SJCRH30 (cell line): ENCODE data around the gene SPN. TPM values are rescaled to one million over a fixed set of nuclear protein-coding genes. Genes with fewer than 3 reads are reported as not detected.
"Not testable (repeated sequence)": the region's sequence is repeated elsewhere in the genome, so short reads cannot be mapped to it uniquely, and the experiment has no call there.

Source experiments
- DNase-seq, 2 experiments: peaks; one replicate each; pipeline ENCODE4 v3.0.0-alpha.2; 2015 to 2020
- H3K27ac ChIP-seq: fragments of 250-450 bp; sonication (Bioruptor Pico); 2 replicates; pipeline ENCODE4 v1.5.1; 2020; ENCODE audit warnings: mild to moderate bottlenecking, moderate library complexity
- H3K27me3 ChIP-seq: fragments of 250-450 bp; sonication (Bioruptor Pico); 2 replicates; pipeline ENCODE4 v1.5.1; 2020; ENCODE audit warnings: mild to moderate bottlenecking, moderate library complexity
- H3K36me3 ChIP-seq: fragments of 250-450 bp; sonication (Bioruptor Pico); 2 replicates; pipeline ENCODE4 v1.5.1; 2020; ENCODE audit warnings: mild to moderate bottlenecking, moderate library complexity
- H3K4me1 ChIP-seq: fragments of 250-450 bp; sonication (Bioruptor Pico); 2 replicates; pipeline ENCODE4 v1.5.1; 2020; ENCODE audit warnings: mild to moderate bottlenecking, moderate library complexity
- H3K4me3 ChIP-seq: fragments of 250-450 bp; sonication (Bioruptor Pico); 2 replicates; pipeline ENCODE4 v1.5.1; 2020; ENCODE audit warnings: mild to moderate bottlenecking, moderate library complexity
- H3K9me3 ChIP-seq: fragments of 250-450 bp; sonication (Bioruptor Pico); replicated peaks from 2 replicates; pipeline ENCODE4 v1.5.1; 2020; ENCODE audit warnings: mild to moderate bottlenecking, moderate library complexity
- total RNA-seq: library from RNA; depleted of rRNA; stranded (reverse); fragments of >200 nt; shearing (Covaris generic); gene quantifications from 2 replicates; pipeline ENCODE4 v1.2.3, GENCODE V29; 2014

The SPN gene
- total RNA-seq, 1 experiment from 2014 or later = 2.1 TPM

DNA sequence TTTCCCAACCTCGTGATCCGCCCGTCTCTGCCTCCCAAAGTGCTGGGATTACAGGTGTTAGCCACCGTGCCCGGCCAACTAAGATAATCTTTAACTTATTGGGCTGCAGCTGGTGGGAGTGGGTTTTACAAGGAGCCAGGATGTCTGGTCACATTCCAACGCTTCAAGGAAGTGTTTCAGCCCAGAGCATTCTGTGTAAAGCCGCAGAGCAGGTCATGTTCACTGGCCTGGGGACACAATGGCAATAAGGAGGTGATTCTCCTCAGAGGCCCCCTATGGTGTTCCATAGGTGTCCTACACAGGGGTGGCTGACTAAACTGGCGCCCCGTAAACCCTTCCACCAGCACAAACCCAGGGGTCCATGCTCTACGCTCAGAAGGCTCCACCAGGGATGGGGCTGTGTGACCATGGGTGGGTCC, 17.1 kb downstream of the SPN start:
- H3K4me3 ChIP-seq = peak overlapping the region; percentile 65
- peak overlapping the region; percentile 84 for H3K27ac ChIP-seq
- H3K36me3 ChIP-seq = no peaks in the 10 kb centered on the region; the same call in 1 of the 2 replicates
- H3K27me3 ChIP-seq = no peaks in the 10 kb centered on the region
- no peaks in the 10 kb centered on the region for H3K9me3 ChIP-seq
- DNase-seq = peak; percentile 24 to 27
- no peaks in the 10 kb centered on the region; the same call in 1 of the 2 replicates for H3K4me1 ChIP-seq

DNA sequence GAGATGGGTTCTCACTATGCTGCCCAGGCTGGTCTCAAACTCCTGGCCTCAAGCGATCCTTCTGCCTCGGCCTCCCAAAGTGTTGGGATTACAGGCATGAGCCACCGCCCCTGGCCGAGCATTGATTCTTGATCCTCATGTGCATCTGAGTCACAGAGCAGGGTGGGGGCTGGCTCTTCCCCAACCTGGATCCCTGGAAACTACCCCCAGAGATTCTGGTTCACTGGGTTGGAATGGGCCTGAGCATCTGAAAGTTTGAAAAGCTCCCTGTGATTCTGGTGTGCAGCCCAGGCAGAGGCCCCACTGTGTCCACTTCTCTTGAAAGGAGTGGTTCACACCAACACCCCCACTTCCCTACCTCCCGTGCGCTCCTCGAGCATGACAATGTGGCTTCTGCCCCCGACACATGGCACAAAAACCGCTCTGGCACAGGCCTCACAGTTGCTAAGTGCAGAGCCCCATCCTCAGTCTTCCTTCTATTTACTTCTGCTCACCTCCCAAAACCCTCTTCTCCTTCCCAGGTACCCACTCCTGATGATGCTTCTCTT, 20.6 kb downstream of the SPN start:
- no peaks in the 10 kb centered on the region for H3K9me3 ChIP-seq
- no peak for DNase-seq
- H3K27me3 ChIP-seq = no peaks in the 10 kb centered on the region

DNA sequence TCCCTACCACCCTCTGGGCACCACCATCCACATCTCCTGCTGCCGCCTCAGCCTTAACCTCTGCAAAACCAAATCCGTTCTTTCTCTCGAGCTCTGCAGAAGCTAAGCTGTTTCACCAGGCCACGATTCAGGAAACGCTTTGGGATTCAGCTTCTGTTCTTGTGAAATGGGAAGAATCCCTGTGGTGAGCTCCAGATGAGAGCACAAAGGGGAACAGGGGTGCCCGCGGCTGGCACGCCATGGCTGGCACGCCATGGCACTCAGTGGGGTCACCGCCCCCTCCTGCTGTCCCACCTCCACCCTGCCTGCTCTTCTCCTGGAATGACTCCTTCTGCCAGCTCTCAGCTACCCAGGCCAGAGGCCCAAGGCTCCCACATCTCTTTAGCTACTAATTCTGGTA, 21.6 kb downstream of the SPN start:
- DNase-seq = no peak
- no peaks in the 10 kb centered on the region for H3K9me3 ChIP-seq
- H3K4me1 ChIP-seq = no peaks in the 10 kb centered on the region
- H3K36me3 ChIP-seq = no peaks in the 10 kb centered on the region; the same call in 1 of the 2 replicates
- H3K27me3 ChIP-seq = no peaks in the 10 kb centered on the region
- no peak overlapping the region for H3K4me3 ChIP-seq
- no peak overlapping the region for H3K27ac ChIP-seq

More for the DNA sequence above, 20.6 kb downstream of the SPN start:
- no peaks in the 10 kb centered on the region; the same call in 1 of the 2 replicates for H3K4me1 ChIP-seq
- no peaks in the 10 kb centered on the region; the same call in 1 of the 2 replicates for H3K36me3 ChIP-seq
- H3K27ac ChIP-seq = no peak overlapping the region
- H3K4me3 ChIP-seq = no peak overlapping the region

DNA sequence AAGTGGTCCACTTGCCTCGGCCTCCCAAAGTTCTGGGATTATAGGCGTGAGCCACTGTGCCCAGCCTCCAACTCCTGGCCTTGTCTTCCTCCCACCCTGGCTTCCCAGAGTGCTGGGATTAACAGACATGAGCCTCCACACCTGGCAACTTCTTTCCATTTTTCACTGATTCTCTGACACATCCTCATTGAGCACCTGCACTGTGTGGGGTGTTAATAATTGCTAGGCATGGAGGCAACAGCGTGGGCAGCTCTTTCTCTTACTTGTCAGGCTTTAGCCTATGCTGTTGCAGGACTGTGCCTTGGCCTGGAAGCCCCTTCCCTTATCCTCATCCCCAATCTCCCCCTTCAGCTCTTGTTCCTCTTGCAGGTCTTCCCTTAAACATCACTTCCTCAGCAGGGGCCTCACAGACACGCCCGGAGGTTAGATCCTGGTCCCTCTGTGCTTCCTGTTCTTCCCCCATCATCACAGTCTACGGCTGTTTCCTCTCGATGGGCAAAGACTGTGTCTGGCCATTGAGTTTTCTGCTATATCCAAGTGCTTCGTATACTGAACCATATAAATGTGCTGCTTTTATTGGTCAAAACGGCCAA, 23.8 kb downstream of the SPN start:
- no peaks in the 10 kb centered on the region for H3K27me3 ChIP-seq
- no peaks in the 10 kb centered on the region for H3K9me3 ChIP-seq
- no peak overlapping the region for H3K4me3 ChIP-seq
- DNase-seq = no peak
- no peaks in the 10 kb centered on the region for H3K4me1 ChIP-seq
- no peaks in the 10 kb centered on the region; the same call in 1 of the 2 replicates for H3K36me3 ChIP-seq
- H3K27ac ChIP-seq = no peak overlapping the region

DNA sequence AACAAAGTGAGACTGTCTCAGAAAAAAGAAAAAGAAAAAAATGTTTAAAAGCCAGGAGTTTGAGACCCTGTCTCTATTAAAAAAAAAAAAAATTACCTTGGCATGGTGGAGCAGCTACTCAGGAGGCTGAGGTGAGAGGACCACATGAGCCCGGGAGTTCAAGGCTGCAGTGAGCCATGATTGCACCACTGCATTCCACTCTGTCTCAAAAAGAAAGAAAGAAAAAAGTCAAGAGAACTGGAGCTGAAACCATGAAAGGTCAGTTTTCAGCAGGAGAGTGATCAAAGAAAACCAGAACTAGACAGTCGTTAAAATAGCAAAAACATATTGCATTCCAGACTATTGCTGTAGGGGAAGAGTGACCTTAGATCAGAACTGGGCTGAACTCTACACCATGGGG, 24.7 kb downstream of the SPN start:
- Histone ChIP-seq H3K27me3 (no peaks in the 10 kb centered on the region), H3K4me1 (no peaks in the 10 kb centered on the region), H3K27ac (no peak overlapping the region), H3K9me3 (no peaks in the 10 kb centered on the region), H3K36me3 (no peaks in the 10 kb centered on the region; the same call in 1 of the 2 replicates), H3K4me3 (no peak overlapping the region)
- no peak for DNase-seq

DNA sequence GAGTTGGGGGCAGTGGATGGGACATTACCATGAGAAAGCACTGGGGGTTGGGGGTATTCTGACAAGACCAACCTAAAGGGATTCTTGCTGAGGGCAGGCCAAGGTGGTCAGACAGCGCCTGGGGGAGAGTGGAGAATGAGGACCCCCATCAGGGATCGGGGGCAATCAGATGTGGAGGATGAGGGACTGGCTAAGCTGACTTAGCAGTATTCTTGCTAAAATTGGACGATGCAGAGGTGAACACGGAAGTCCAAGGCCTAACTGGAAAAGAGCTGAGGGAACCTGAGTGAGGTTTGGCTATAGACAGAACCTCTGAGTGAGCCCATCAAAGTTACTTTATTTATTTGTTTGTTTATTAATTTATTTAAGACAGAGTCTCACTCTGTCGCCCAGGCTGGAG, 25.1 kb downstream of the SPN start:
- H3K27ac ChIP-seq = no peak overlapping the region
- H3K4me3 ChIP-seq = no peak overlapping the region
- DNase-seq = no peak
- no peaks in the 10 kb centered on the region for H3K4me1 ChIP-seq
- H3K27me3 ChIP-seq = no peaks in the 10 kb centered on the region
- H3K36me3 ChIP-seq = no peaks in the 10 kb centered on the region; the same call in 1 of the 2 replicates
- H3K9me3 ChIP-seq = no peaks in the 10 kb centered on the region

DNA sequence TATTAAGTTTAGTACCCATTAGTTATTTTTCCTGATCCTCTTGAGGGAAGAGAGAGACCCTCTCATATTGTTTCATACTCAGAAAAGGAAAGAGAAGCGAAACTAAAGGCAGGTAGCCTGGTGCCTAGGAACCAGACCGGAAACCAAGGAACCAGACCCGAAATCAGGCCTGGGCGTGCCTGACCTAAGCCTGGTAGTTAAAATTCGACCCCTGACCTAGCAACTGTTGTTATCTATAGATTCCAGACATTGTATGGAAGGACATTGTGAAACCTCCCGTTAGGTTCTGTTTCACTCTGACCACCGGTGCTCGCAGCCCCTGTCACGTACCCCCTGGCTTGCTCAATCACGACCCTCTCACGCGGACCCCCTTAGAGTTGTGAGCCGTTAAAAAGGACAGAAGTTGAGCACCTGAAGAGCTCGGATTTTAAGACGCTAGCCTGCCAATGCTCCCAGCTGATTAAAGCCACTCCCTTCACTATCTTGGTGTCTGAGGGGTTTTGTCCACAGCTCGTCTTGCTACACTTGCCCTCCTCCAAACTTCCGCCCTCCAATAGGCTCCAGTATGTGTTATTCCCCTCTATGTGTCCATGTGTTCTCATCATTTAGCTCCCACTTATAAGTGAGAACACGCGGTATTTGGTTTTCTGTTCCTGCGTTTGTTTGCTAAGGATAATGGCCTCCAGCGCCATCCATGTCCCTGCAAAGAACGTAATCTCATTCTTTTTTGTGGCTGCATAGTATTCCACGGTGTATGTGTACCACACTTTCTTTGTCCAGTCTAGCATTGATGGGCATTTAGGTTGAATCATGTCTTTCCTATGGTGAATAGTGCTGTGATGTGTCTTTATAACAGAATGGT, 26.7 kb downstream of the SPN start:
- H3K27me3 ChIP-seq, DNase-seq: not testable (repeated sequence)

DNA sequence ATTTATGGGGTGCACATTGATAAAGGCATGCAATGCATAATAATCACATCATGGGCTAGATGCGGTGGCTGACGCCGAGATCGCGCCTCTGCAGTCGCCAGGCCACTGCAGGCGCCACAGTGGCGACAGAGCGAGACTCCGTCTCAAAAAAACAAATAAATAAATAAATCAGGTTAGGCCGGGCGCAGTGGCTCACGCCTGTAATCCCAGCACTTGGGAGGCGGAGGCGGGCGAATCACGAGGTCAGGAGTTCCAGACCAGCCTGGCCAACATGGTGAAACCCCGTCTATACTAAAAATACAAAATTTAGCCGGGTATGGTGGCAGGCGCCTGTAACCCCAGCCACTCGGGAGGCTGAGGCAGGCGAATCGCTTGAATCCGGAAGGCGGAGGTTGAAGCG, 29.6 kb downstream of the SPN start:
- H3K4me1 ChIP-seq, H3K4me3 ChIP-seq, H3K36me3 ChIP-seq, H3K27me3 ChIP-seq, H3K9me3 ChIP-seq, DNase-seq, H3K27ac ChIP-seq: not testable (repeated sequence)

More for the DNA sequence above, 26.7 kb downstream of the SPN start:
- not testable (repeated sequence) for H3K4me3 ChIP-seq, H3K27ac ChIP-seq, H3K36me3 ChIP-seq, H3K9me3 ChIP-seq, H3K4me1 ChIP-seq

DNA sequence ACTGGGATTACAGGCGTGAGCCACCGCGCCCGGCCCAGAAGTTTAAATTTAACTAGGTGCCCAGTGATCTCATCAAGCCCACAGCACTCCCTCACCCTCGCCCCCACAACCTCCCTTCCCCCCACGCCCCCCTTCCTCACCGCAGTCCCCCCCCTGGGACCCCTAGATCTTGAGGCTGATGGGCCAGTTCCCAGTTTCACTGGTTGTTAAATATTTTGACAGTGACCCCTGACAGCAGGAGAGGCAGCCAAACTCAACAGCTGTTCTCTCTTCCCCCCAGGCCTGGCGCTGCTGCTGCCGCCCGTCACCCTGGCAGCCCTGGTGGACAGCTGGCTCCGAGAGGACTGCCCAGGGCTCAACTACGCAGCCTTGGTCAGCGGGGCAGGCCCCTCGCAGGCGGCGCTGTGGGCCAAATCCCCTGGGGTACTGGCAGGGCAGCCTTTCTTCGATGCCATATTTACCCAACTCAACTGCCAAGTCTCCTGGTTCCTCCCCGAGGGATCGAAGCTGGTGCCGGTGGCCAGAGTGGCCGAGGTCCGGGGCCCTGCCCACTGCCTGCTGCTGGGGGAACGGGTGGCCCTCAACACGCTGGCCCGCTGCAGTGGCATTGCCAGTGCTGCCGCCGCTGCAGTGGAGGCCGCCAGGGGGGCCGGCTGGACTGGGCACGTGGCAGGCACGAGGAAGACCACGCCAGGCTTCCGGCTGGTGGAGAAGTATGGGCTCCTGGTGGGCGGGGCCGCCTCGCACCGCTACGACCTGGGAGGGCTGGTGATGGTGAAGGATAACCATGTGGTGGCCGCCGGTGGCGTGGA, 31.5 kb downstream of the SPN start:
- Histone ChIP-seq H3K4me3 (peak overlapping the region; percentile 8; the same call in 1 of the 2 replicates), H3K9me3 (no peaks in the 10 kb centered on the region), H3K27ac (peak overlapping the region; percentile 91), H3K36me3 (peaks cover 6% of the 10 kb centered on the region), H3K4me1 (peaks cover 5% of the 10 kb centered on the region), H3K27me3 (no peaks in the 10 kb centered on the region)
- DNase-seq = peak; percentile 97 to 98

DNA sequence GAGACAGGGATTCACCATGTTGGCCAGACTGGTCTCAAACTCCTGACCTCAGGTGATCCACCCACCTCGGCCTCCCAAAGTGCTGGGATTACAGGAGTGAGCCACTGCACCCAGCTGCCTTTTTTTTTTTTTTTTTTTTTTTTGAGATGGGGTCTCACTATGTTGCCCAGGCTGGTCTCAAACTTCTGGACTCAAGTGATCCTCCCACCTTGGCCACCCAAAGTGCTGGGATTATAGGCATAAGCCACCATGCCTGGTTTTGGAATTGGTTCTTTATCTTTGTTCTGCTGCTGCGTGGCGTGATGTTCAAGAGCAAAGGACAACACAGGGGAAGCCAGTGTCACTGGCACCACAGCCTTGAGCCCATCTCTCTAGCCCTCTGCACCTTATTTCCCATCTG, 32.6 kb downstream of the SPN start:
- not testable (repeated sequence) for H3K4me1 ChIP-seq, H3K4me3 ChIP-seq, H3K27ac ChIP-seq, H3K9me3 ChIP-seq, DNase-seq, H3K36me3 ChIP-seq, H3K27me3 ChIP-seq

DNA sequence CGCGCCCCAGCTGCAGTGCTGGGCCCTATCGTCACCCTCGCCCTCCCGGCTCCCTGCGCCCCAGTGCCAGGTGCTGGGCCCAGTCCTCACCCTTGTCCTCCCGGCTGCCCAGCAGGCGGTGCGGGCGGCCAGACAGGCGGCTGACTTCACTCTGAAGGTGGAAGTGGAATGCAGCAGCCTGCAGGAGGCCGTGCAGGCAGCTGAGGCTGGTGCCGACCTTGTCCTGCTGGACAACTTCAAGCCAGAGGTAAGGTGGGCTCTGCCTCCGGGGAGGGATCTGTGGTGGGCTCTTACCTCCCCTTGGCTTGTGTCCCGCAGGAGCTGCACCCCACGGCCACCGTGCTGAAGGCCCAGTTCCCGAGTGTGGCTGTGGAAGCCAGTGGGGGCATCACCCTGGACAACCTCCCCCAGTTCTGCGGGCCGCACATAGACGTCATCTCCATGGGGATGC, 33.9 kb downstream of the SPN start:
- Histone ChIP-seq H3K27me3 (no peaks in the 10 kb centered on the region), H3K4me1 (peaks cover 5% of the 10 kb centered on the region), H3K27ac (no peak overlapping the region), H3K4me3 (no peak overlapping the region), H3K9me3 (no peaks in the 10 kb centered on the region), H3K36me3 (peaks cover 6% of the 10 kb centered on the region)
- DNase-seq = no peak

DNA sequence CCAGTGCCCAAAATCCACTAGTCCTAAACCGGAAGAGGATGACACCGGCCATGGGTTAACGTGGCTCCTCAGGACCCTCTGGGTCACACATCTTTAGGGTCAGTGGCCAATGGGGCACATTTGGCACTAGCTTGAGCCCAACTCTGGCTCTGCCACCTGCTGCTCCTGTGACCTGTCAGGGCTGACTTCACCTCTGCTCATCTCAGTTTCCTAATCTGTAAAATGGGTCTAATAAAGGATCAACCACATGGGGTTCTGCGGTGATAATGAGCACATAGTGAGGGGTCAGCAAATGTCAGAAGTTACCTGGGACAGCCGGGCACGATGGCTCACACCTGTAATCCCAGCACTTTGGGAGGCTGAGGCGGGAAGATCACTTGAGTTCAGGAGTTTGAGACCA, 34.3 kb downstream of the SPN start:
- Histone ChIP-seq H3K4me1 (peaks cover 5% of the 10 kb centered on the region), H3K36me3 (peaks cover 6% of the 10 kb centered on the region), H3K4me3 (no peak overlapping the region), H3K27me3 (no peaks in the 10 kb centered on the region), H3K27ac (no peak overlapping the region), H3K9me3 (no peaks in the 10 kb centered on the region)
- no peak for DNase-seq

DNA sequence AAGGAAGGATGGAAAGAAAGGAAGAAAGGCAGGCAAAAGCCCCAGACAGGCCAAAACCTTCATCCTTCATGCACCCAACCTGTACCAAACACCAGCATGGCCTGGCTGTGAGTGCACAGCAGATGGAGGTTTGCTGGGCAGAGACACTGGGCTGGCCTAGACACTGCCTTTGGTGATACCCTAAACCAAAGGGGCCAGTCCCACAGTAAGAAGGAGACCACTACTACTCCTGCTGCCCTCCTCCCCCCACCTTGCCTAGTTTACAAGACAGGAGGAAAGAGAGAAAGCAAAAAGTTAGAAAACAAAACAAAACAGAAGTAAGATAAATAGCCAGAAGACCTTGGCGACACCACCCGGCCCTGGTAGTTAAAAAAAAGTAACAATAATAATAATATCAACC, 35.0 kb downstream of the SPN start:
- no peaks in the 10 kb centered on the region for H3K27me3 ChIP-seq
- no peak for DNase-seq
- no peaks in the 10 kb centered on the region for H3K9me3 ChIP-seq
- H3K36me3 ChIP-seq = peaks cover 6% of the 10 kb centered on the region
- no peak overlapping the region for H3K4me3 ChIP-seq
- peaks cover 5% of the 10 kb centered on the region for H3K4me1 ChIP-seq
- H3K27ac ChIP-seq = no peak overlapping the region

DNA sequence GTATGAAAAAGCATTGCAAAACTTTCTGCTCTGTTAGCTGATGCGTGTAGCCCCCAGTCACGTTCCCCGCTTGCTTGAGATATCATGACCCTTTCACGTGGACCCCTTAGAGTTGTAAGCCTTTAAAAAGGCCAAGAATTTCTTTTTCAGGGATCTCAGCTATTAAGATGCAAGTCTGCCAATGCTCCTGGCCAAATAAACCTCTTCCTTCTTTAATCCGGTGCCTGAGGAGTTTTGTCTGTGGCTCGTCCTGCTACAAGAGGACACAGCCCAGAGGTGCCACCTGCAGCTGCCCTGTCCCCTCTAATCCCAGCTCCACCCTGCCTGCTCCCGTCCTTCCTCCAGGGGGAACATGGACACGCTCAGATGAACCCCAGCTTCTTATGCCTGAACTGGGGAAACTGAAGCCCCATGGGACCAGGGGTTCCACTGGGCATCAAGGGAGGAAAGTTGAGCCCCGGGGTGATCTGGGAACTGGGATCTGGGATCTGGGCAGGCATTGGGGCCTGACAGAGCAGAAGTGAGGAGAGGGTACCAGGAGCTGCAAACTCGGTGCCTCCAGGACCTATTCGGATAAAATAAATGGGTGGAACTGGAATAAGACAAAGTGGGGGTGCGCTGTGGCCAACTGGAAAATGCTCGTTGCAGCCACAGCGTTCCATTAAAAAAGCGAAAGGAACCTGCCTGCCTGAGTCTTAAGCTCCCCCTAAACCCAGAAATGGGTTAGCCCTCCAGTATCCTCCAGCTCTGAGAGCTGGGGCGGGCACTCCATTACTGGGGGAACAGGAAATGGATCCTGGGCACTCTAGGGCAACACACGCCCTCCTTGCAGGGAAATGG, 35.7 kb downstream of the SPN start:
- H3K4me1 ChIP-seq = peaks cover 5% of the 10 kb centered on the region
- DNase-seq = no peak
- no peak overlapping the region for H3K4me3 ChIP-seq
- H3K36me3 ChIP-seq = peaks cover 6% of the 10 kb centered on the region
- H3K27ac ChIP-seq = no peak overlapping the region
- H3K9me3 ChIP-seq = no peaks in the 10 kb centered on the region
- H3K27me3 ChIP-seq = no peaks in the 10 kb centered on the region
